Subcutaneous preadipocyte (primary cell): ENCODE data around the gene BBC3. TPM values are rescaled to one million over a fixed set of nuclear protein-coding genes. Genes with fewer than 3 reads are reported as not detected.

ENCODE experiments used
- small RNA-seq: library from RNA; depleted of rRNA; stranded (forward); fragments of <200 nt; gene quantifications from one replicate; pipeline ENCODE3, GENCODE V24; 2012
- total RNA-seq: library from RNA; depleted of rRNA; stranded (reverse); fragments of >200 nt; gene quantifications from 2 replicates; pipeline ENCODE4 v1.2.3, GENCODE V29; 2012

The BBC3 gene, protein sequence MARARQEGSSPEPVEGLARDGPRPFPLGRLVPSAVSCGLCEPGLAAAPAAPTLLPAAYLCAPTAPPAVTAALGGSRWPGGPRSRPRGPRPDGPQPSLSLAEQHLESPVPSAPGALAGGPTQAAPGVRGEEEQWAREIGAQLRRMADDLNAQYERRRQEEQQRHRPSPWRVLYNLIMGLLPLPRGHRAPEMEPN
- 9.8 and 10.3 TPM in 2 replicates for total RNA-seq

GRCh38 chr19:47230921-47231214, at the start of gene BBC3:
TSS of gene BBC3 (minus strand) at chr19:47231199. CDS start at chr19:47228431, 2,768 bp downstream.

GRCh38 chr19:47274071-47274890, 43.3 kb upstream of the BBC3 start, which contains the start of gene INAFM1:
TSS of gene INAFM1 (plus strand) at chr19:47274885. CDS start at chr19:47274920, 35 bp downstream.

GRCh38 chr19:47255879-47256692, 25.1 kb upstream of the BBC3 start, which contains the start of gene CCDC9:
TSS of gene CCDC9 (plus strand) at chr19:47256525. CDS start at chr19:47258401, 1,876 bp downstream.

Small RNA genes lying within 50 kb of the gene (small RNA-seq; reads per million reads assigned to genes)
- gene MIR3190, result not detected

Other genes starting within 250 kb of the BBC3 start
- gene NPAS1, start 211.4 kb downstream of the BBC3 start, total RNA-seq, result 0.39 and 1.8 TPM in 2 replicates
- gene TMEM160, start 182.6 kb downstream of the BBC3 start, total RNA-seq, result 18.7 and 21.5 TPM in 2 replicates
- 14.7 and 23.1 TPM in 2 replicates for gene ZC3H4, start 117.4 kb downstream of the BBC3 start, total RNA-seq
- gene SAE1, start 100.4 kb downstream of the BBC3 start, total RNA-seq, result 106 and 128 TPM in 2 replicates
- 5.3 and 5.5 TPM in 2 replicates for gene CCDC9, start 25.3 kb upstream of the BBC3 start, total RNA-seq
- 1.2 and 1.5 TPM in 2 replicates for gene INAFM1, start 43.7 kb upstream of the BBC3 start, total RNA-seq
- 0.37 TPM in 1 of 2 replicates, not detected in the other for gene C5AR1, start 78.7 kb upstream of the BBC3 start, total RNA-seq
- gene C5AR2, start 101.0 kb upstream of the BBC3 start, total RNA-seq, result under 0.01 and 0.20 TPM in 2 replicates
- gene DHX34, start 118.1 kb upstream of the BBC3 start, total RNA-seq, result 12.9 and 22.7 TPM in 2 replicates
- gene MEIS3, start 188.3 kb upstream of the BBC3 start, total RNA-seq, result 20.1 and 34.9 TPM in 2 replicates
- gene SLC8A2, start 240.7 kb upstream of the BBC3 start, total RNA-seq, result not detected in 2 replicates